ENCODE measurements around the gene TLK1.
A peak's percentile ranks its signal among the peaks of the same experiment; 100 is the strongest.

The TLK1 gene

GRCh38 chr2:170997893-170998597 is 162.6 kb downstream of the TLK1 start:
- no peak for DNase-seq (ENCODE audit: low spot score)

GRCh38 chr2:170996316-170996715 is 164.4 kb downstream of the TLK1 start:
- no peak for DNase-seq (ENCODE audit: low spot score)

DNA sequence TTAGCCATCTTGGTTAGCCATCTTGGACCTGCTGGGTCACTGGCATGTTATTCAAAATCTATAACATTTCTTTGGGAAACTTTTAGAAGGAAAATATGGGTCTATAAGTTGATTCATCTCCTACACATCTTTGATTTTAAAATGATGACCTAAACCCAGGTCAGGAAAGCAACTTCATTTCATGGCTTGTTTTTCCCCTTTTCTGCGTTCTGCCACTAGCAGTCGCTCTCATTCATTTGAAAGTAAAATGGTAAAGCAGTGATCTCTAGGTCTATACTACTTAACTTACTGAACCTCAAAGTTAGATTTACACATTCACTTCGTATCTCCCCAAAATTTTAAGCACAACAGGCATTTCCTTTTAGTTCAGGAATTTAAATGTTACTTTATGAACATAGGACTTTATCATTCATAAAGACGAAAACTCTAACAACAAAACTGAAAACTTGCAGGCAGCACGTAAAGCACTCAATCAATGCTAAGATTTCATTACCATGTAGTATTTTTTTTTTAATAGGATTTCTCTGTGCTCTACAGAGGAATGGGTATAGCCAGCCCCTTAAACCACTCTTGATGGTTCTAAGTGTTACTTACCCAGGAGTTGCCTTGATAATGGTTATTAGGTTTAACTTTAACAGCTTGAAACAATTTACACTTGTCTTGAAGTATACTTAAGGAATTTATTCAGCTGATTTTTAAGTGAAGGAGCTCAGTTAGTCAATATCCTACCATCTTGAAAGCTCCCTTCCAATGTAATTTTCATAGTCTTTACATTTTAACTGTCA is 169.1 kb downstream of the TLK1 start:
- DNase-seq (ENCODE audit: low spot score): no peak

GRCh38 chr2:170986566-170987258 is 174.0 kb downstream of the TLK1 start:
- no peak for DNase-seq (ENCODE audit: low spot score)

GRCh38 chr2:170985407-170985806 is 175.3 kb downstream of the TLK1 start:
- DNase-seq (ENCODE audit: low spot score): no peak

- no peak for DNase-seq (ENCODE audit: low spot score)
Observed at GRCh38 chr2:170984079-170984478, 176.6 kb downstream of the TLK1 start.

GRCh38 chr2:170975943-170976270 is 184.8 kb downstream of the TLK1 start:
- DNase-seq (ENCODE audit: low spot score): no peak

GRCh38 chr2:170975127-170975942 is 185.4 kb downstream of the TLK1 start:
- DNase-seq (ENCODE audit: low spot score): no peak

DNA sequence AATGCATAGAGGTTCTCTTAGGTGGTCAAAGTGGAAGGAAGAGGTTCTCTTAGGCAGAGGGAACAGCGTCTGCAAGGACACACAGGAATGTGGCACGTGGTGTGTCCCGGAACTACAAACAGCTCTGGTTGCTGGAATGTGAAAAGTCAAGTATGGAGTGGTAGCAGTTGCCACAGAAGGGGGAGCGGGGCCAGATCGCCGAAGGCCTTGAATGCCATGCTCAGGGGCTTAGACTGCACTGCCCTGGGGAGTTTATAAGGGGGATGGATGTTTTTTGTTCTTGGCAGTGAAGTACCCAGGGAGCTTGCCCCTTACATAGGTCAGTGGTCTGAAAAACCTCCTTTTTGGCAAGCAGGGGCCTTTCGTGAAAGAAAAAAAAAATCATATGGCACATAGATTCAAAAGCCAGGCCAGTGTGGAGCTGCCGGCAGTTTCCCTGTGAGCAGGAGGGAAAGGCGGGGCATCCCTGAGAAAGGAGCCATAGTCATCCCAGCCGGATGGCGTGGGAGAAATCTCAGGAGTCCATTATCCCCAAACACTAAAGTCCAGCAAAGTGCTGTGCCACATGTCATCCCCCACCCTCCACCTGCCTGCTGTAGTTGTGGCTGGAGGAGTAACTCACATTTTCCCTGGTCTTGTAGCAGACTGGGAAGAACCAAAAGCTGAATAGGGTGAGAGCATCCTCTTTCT is 186.2 kb downstream of the TLK1 start:
- DNase-seq (ENCODE audit: low spot score): no peak

DNA sequence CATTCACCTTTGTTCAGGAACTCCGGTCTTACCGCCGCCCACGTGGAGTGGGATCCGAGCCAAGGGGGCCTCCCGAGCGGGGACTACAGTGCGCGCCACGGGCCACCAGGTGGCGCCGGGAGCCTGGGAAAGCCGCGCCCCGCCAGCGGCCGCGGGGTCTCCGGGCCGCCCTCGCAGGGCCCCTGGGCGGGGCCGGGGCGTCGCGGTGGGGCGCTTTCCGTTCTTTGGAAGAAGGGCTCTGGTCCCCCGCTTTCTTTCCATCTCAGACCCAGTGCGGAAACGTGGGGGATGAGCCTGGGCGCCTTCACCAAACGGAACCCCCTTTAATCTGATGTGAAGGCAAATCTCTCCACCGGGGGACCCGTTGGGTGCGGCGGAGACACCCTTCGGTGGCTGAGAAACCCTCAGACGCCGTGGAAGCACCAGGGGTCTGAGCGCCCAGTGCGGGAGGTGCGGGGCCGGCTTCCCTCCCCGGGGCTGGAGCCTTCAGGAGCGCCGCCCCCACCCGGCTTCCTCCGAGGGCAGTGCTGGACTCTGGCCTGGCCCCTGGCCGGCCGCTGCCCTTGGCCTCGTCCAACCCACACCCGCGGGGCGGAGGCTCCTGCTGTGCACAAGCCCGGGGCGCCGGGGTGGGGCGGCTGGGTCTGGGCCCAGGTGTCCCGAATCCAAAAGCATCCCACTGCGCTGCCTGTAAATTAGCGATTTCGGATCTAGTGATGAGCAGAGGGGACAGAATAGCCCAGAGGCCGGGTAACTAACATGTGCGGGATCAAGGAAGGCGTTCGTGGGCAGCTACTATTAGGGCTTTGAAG is 187.0 kb downstream of the TLK1 start:
- peak; percentile 91 for DNase-seq (ENCODE audit: low spot score)

DNA sequence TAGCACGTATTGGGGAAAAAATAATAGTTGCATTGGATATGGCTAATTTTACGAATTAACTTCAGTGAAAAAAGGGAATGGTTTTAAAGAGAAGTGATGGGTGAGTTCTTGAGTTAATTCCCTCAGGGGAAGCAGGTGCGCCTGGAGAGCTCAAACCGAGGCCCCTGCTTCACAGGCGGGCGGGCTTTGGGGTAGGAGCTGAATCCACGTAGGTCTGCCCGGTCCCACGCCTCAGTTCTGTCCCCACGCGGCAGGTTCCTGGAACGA is 187.5 kb downstream of the TLK1 start:
- DNase-seq (ENCODE audit: low spot score): no peak

- DNase-seq (ENCODE audit: low spot score): no peak
Observed at GRCh38 chr2:170972296-170973224, 188.1 kb downstream of the TLK1 start.

- DNase-seq (ENCODE audit: low spot score): no peak
Observed at GRCh38 chr2:170971071-170971470, 189.6 kb downstream of the TLK1 start.

DNA sequence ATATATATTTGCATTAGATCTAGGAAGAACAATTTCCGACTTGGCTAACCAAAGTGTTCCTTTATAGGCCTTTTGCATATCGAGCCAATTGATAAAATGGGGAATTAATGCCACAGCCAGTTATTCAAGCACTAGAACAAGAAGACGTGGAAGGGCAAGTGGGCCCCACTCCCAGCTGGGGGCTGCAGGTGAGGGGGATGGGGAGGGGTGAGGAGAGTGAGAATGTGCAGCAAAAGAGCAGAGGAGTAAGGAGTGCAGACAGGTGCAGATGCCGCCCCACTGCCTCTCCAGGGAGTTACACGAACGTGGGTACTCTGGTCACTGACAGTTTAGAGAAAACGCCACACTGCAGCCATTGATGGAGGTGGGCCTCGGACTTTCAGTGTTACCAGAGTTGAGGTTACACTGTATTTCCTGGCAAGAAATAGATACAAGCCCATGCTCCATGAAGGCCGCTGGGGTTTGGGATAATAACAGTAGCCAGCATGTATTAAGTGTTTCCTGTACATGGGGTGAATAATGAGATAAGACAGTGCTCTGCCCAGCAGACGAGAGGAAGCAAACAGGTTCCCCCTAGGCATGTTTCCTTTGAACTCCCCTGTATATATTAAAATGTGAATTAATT is 190.7 kb downstream of the TLK1 start:
- no peak for DNase-seq (ENCODE audit: low spot score)

DNA sequence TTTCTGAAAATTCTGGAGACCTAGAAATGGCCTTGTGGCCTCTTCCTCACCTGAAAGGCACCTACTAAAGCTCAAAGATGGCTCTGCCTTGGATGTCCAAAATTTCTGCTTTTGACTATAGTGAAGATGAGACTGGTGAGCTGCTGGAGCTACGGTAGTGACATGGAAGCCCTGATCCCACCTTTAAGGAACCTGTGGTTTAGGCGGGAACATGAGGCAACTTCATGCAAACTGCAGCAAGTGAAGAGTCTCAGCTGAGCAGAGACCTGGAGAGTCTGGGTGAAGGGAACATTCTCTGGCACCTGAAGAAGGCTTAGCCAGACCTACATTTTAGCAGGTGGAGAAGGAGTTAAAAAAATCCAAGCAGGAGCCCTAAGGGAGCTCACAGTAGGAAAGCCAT is 191.7 kb downstream of the TLK1 start:
- no peak for DNase-seq (ENCODE audit: low spot score)

GRCh38 chr2:170968205-170969003 is 192.3 kb downstream of the TLK1 start:
- DNase-seq (ENCODE audit: low spot score): no peak

DNA sequence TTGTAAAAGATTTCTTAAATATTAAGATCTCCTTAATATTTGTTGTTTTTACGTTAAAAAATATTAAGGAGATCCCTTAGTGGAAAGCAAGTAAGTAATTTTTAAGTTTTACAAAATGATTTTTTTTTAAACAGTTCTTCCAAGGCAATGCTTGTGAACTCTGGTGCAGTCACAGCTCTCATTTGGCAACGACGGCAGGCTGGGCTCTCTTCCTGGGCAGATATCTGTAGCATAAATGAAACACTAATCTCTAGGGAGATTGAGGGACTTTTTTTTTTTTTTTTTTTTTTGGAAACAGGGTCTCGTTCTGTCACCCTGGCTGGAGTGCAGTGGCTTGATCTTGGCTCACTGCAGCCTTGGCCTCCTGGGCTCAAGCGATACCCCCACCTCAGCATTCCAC is 193.1 kb downstream of the TLK1 start:
- no peak for DNase-seq (ENCODE audit: low spot score)

GRCh38 chr2:170966648-170967396 is 193.9 kb downstream of the TLK1 start:
- no peak for DNase-seq (ENCODE audit: low spot score)
